K562 (cell line): Measurements from ENCODE around the gene POLN. TPM values are rescaled to one million over a fixed set of nuclear protein-coding genes. Genes with fewer than 3 reads are reported as not detected.

ENCODE experiments used
- BMI1 ChIP-seq: fragments of 150-350 bp; IDR thresholded peaks from 2 replicates; pipeline ENCODE4 v1.6.1; 2014; ENCODE audit warnings: low read length
- BRD9 ChIP-seq: fragments of 450-650 bp; IDR thresholded peaks from 2 replicates; pipeline ENCODE4 v1.6.1; 2018; ENCODE audit warnings: low read depth; ENCODE audit not compliant: partially characterized antibody
- ESRRA ChIP-seq: fragments of 450-650 bp; IDR thresholded peaks from 2 replicates; pipeline ENCODE4 v1.6.1; 2014; ENCODE audit warnings: low read depth, mild to moderate bottlenecking, moderate library complexity, borderline replicate concordance
- MGA ChIP-seq: fragments of 450-650 bp; IDR thresholded peaks from 2 replicates; pipeline ENCODE4 v1.6.1; 2016; ENCODE audit warnings: mild to moderate bottlenecking, moderate library complexity
- MYC ChIP-seq, 2 experiments: fragments of 250-450 bp in 1 of 2; sonication (Bioruptor Pico) in 1 of 2; IDR thresholded peaks; 2 replicates each; pipeline versions ENCODE4 v1.5.1 to v1.6.1; 2012 to 2021; ENCODE audit warnings: low read depth in 2 of 2, borderline replicate concordance in 1 of 2, improper control_type of control experiment in 1 of 2, low read length in 1 of 2, mild to moderate bottlenecking in 1 of 2, moderate library complexity in 1 of 2
- THRB ChIP-seq: fragments of 450-650 bp; formaldehyde crosslinking; conservative IDR thresholded peaks from 2 replicates; pipeline ENCODE4 v1.4.0; 2022; ENCODE audit warnings: mild to moderate bottlenecking, missing genetic modification characterization
- ZBTB49 ChIP-seq: sonication (generic); formaldehyde crosslinking; IDR thresholded peaks from 2 replicates; pipeline ENCODE4 v1.8.0; 2022; ENCODE audit warnings: missing genetic modification reagents, mild to moderate bottlenecking, borderline replicate concordance
- ZNF644 ChIP-seq: fragments of 200-800 bp; sonication (Bioruptor generic); IDR thresholded peaks from 2 replicates; pipeline ENCODE4 v1.6.1; 2016; ENCODE audit warnings: low read depth, missing genetic modification characterization, missing compliant biosample characterization
- polyA plus RNA-seq, 8 experiments: library from polyadenylated mRNA; depleted of rRNA in 4 of 8; stranded (reverse) in 5 of 8; unstranded in 3 of 8; fragments of >200 nt; fragmentation: Nextera tagmentation in 2 of 8; fragmentation: Illumina TruSeq in 1 of 8; extraction: Ambion mirVana in 2 of 8; extraction: Trizol in 1 of 8; gene quantifications; 2 replicates each; pipeline versions ENCODE4 v1.2.1 to v1.2.3, GENCODE V29; 2011 to 2014; ENCODE audit warnings: inconsistent platforms in 1 of 8, missing spikeins in 1 of 8
- total RNA-seq, 7 experiments: library from RNA; depleted of rRNA in 6 of 7; stranded (reverse); fragments of >200 nt in 6 of 7; fragmentation: Illumina TruSeq in 2 of 7; extraction: Trizol in 2 of 7; gene quantifications; 2 replicates each; pipeline versions ENCODE4 v1.2.1 to v1.2.3, GENCODE V29; 2011 to 2021; ENCODE audit warnings: low replicate concordance in 1 of 7

The POLN gene
- total and polyA plus RNA-seq, 9 of the 15 experiments (the other 6 are each of a cell fraction or from before 2014, with no cell fraction given), result 0.08 to 0.91 (median 0.32) TPM

- peak; percentile 47; the same call in 1 of the 2 replicates for TF ChIP-seq MGA
- peak; percentile 37; the same call in 1 of the 2 replicates for TF ChIP-seq MYC (IDR thresholded peaks at IDR 0.05; ENCODE audit: low read depth, low read length)
- no peak for TF ChIP-seq MYC (CRISPR knock-in tag; IDR thresholded peaks at IDR 0.05; ENCODE audit: borderline replicate concordance, low read depth)
- TF ChIP-seq ZBTB49 (CRISPR knock-in tag), result no peak
- TF ChIP-seq THRB (CRISPR knock-in tag), result no peak
- no peak for TF ChIP-seq BRD9
- no peak for TF ChIP-seq BMI1
- no peak for TF ChIP-seq ESRRA
- no peak for TF ChIP-seq ZNF644 (tag)
Measured at GRCh38 chr4:2064276-2064991, 177.5 kb downstream of the POLN start (continued).
